ENCODE measurements around the gene MACROD2.
A peak's percentile ranks its signal among the peaks of the same experiment; 100 is the strongest.

Gene MACROD2

DNA sequence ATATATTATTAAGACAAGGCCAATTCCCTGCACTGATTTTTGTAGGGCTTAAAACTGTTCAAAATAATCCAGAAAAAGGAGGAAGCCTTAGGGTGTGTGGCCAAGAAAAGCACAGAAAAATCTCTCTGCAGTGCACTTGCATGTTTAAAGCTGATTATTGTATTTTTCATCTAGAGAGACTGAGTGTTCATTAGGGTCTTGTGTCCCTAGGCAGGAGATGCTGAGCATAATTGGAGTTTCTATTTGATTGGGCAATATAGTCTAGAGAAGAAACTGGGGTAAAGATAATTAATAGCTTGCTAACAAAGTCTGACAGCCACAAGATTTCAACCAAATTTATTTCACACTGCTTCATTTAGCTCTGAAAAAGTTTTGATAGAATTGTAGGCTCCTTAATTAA, 339.7 kb downstream of the MACROD2 start:
- DNase-seq (ENCODE audit: low read depth, low spot score): no peak

DNA sequence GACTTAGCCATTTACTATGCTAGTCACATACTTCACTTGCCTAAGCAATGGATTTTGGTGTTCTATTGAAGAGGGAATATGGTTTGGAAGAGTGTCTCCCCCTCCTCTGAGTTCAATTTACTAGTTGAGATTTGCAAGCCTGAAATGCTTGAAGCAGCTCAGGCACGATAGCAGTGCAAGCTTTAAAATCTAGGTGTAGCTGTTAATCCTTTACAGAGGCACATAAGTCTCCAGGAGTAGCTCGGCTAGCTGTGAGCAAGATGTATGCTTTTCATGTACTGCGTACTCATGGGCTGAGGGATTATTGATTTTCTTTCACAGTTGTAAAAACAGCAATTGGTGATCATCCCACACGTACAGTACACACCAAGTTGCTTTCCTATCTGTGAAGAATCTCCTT, 341.4 kb downstream of the MACROD2 start:
- no peak for DNase-seq (ENCODE audit: low read depth, low spot score)

DNA sequence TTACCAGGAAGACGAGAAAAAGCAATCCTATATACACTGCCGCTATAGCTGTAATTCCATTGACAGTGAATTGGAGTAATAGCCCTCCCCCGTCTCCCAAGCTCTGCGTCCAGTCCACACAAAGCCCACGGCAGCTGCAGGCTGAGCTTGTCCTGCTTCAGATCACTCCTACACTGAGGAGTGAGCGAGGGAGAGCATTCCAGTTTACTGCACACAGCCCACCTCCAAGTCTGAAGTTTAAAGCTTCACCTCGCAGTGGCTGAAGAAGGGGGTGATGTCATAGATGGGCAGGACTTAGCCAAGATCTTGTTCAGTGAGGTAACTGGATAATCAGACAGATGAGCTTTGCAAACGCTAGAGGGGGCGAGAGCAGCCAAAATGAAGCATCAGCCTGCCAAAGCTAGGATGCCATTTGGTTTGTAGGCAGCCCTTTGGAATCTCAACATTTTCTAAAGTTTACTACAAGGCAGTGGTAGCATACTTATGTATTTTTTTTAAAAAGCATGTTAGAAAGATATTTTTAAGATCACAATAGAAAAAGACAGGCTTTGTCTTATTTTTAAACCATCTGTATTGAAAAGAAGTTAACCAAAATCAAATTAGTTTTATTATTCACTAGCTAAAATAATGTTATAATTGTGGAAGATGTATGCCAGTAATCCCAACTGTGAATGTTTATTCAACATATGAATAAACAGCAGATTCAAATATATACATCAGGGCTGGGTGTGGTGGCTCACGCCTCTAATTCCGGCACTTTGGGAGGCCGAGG, 342.3 kb downstream of the MACROD2 start, which contains the start of gene FLRT3:
Gene FLRT3 (minus strand): TSS at position 213 of the 772 bp plus-strand sequence. CDS start 10,106 bp downstream, outside the sequence.
- peak; percentile 89 for DNase-seq (ENCODE audit: low read depth, low spot score)

DNA sequence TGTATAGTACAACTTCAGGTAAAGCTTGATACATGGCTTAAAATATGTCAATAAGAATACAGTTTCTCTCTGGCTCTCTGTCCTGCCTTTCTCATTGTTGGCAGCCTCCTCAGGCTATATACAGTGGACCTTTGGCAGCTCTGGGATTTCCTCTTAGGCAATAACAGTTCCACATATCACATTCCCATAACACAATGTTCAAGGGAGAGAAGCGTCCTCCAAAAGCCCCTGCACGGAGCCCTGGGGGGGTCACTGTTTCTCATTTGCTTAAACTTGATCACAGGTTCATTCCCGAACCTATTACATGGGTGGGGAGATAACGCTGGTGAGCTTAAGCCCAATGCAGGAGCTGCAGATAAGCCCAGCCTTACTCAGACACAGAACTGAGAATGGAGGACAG, 346.5 kb downstream of the MACROD2 start:
- no peak for DNase-seq (ENCODE audit: low read depth, low spot score)

DNA sequence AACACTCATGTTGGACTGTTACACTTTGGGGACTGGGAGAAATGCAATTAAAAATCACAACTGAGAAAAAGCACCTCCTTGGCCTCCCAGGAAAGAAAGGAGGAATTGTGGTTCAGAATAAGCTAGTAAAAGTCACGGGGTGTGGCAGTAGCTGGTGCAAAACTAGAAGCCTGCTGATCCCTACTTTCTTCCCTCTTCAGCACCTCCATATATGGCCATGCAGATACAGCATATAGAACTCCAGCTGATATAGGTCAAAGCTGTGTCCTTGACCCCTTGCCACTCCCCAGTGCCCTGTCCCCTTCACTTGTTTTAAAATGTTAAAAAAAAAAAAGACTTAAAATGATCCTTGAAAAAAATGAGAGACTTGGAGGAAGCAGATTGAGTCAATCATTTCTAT, 347.6 kb downstream of the MACROD2 start:
- no peak for DNase-seq (ENCODE audit: low read depth, low spot score)

DNA sequence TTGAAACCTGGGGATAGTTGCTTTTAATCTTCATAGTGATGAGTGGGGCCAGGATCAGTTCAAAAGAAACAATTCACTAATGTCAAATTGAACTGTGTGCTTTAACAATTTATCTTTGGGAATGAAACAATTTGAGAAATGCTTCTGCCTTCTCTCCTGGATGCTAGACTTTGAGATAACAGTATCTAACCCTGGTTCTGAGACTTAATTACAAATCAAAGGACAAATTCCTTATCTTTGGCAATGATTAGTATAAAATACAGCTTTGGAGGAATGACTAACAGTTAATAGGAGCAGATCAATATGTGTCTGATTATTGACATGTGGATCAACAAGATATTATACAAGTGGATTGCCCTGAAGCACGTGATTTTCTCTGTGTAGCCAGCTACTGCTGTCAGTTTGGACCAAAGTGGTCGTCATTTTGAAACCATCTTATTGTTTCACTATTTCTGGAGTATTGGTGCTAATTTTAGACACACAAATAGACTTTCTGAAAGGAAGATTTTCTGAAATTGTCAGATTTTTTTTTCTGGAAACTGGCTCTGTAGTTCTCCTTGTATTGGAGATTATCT, 348.3 kb downstream of the MACROD2 start:
- DNase-seq (ENCODE audit: low read depth, low spot score): no peak

DNA sequence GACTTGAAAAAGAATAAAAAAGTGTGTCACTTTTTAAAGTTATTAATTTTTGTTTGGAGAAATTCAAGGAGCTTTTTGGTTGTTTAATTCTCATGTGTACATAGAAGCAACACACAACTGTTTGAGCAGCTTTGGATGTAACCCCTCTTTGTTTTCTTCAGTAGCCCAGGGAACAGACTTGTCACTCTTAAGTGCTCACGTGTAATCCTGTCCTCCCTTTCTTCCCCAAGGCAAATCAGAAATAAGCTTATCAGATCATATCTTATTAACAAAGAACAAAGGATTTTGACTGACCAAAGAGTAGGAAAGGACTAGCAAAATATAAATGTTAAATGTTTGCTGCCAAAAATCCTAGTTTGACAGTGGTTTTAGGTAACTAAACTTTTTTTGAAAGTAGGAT, 349.4 kb downstream of the MACROD2 start:
- DNase-seq (ENCODE audit: low read depth, low spot score): no peak

DNA sequence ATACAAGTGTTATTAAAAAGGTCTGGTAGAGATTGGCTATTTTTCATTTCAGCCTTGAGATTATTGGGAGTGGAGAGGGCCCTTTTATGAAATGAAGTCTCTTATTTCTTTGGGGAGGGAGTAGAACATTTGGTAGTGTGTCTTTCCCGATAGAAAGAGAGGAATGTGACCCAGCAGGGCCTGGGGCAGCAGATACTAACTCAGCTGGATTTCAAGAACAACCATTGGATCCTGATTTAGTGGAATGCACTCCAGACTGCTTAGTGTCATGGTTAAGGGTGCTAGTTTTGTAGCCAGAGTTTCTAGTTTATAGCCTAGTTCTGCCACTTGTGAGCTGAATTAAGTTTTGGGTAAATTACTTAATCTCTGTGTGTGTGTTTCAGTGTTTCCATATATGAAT, 360.5 kb downstream of the MACROD2 start:
- DNase-seq (ENCODE audit: low read depth, low spot score): no peak

DNA sequence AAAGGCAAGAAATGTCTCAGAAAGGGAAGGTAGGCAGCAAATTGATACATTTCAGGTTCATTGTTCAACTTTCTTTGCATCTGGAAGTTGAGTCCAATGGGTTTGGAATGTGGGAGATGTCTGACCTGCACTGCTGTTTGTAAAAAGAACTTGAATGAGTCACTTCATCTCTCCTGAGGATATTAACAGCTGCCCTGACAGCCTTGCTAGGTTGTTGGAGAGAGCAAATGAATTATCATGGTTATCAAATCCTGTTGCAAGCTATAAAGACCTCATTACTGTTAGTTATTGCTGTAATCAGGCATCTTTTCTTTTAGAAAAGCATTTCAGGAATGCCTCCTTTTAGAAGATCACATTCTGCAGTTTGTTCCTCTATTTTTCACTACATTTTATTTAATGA, 365.1 kb downstream of the MACROD2 start:
- DNase-seq (ENCODE audit: low read depth, low spot score): no peak

DNA sequence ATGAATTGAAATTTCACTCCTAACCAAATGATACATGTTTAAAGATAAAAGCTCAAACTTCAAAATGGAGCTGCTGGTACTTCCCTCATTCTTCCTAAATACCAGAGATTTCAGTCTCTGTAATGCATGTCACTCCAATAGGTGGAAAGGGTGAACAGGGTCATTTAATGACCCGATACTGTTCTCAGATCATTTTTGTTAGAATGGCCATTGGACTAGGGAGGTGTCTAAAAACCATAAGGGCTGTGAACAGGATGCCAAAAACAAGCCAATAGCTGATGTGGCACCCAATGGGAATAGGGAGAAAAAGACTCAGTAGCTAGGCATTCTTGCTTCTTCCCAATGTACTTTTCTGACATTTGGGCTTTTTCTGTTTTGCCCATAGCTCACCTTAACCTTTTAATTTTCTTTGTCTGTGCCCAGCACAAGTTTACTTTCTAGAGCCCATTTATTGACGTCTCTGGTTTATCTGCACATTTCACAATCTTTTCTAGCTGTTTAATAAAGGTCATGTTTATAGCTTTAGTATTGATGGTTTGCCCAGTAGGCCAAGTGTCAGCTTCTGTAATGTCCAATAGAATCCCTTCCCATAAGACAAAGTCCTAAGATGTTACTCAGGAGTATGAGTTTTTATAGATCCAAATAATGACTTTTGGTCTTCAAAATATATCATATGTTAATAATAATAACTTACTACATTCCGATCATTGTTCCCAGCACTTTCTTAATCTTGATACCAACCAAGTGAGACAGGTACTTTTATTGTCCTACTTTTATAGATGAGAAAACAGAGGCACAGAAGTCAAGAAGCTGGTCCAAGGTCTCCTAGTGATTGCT, 366.4 kb downstream of the MACROD2 start:
- DNase-seq (ENCODE audit: low read depth, low spot score): no peak

DNA sequence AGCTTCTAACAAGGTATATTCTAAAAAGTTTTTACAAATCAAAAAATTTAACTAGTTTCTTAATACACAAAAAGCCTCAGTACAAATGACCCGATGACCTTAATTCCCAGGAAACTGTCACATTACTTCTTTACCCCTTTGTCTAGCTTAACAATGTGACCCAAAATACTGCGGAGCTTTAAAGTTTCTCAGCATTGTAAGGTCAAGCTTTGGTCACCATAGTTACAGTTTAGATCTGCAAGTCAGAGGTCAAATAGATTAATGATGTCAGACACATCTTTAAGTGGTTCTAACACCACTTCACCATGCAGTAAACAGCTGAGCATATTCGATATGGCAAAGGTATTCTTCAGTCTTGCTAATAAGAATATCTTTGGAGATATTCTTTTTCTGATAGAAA, 378.9 kb downstream of the MACROD2 start:
- no peak for DNase-seq (ENCODE audit: low read depth, low spot score)

DNA sequence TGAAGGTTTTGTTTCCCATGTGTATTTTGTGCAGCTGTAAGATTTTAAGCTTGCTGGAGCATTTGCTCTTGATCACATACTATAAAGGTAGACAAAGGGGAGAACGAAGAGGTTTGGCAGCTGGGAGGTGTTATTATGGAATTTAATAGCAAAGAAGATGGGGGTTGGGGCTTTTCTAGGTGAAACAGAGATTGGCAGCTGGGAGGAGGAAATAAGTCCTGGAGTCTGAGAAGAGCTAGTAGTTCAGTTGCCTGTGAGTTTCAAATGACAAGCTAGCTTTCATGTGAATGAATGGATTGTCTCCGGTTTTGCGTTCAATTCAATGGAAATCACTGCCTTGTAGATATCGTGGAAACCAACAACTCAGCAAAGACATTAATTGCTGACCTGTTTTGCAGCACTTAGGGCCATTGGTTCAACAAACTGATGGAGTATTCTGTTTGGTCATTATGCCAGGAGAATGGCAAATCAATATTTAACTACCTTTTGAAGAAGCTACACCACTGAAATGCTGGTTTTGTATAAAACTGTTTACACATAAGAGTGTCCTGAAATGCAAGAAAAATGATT, 380.2 kb downstream of the MACROD2 start:
- DNase-seq (ENCODE audit: low read depth, low spot score): no peak

DNA sequence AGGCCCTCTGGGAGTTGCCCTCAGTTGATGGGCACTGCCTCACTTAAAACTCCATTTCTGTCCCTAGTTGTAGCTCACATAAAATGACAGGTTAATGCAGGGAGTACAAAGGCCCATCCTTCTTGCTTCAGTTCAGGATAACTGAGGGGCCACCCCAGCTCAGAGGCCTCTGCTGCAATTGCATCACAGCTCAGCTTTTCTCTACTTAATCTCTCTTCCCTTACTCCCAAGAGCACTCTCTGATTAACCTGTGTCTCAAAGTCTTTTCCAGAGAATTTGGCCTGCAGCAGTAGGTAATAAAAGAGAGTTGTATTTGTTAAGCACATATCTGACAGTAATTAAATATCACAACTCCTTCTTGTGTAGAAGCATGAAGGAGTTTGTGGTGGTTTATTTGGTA, 383.0 kb downstream of the MACROD2 start:
- DNase-seq (ENCODE audit: low read depth, low spot score): no peak

DNA sequence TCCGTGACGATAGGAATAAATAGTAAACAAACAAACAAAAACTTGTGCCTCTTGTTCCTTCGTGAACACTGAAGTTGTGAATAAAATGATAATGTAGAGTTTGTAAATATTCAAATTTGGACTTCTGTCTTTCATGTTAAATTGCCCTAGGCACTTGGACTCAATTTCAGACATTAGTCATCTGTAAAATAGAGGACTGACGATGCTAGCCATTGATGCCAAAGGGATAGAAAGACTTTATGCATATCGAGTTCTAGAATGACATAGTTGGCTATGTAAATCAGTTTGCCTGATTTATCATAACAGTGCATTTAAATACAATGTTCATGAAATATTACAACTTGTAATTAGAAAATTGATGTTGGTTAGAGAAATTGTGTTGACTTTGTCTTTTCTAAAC, 388.0 kb downstream of the MACROD2 start:
- DNase-seq (ENCODE audit: low read depth, low spot score): no peak

DNA sequence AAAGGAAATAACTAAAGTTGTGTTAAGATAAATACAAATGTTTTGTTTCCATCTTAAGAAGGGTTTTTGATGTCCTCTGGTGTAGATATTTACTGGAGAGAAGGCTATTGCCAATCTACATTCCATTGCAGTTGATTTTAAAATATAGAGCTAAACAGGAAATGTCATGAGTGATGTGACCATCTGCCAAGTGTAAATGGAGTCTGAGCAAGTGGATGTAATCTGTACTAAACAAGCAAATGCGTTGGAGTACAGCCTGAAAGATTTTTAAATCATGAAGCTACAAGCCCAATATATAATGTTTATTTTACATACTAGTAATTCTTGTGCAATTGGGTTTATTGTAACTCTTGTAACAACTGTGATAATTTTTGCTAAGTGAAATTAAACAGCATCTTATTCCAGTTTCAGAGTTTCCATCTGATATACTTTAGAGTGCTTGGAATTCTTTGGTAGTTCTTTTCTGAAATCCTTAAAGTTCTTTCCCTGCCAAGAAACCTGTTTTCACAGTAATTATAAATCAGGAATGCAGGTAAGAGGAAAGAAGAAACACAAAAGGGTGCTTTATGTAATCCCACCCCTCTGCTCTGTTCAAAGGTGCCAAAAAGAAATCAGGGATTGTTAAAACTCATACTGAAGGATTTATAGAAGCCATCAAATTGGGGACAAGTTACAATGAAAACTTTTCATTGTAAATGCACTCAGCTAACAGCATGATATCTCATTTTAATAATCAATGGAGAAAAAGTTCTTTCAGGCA, 389.3 kb downstream of the MACROD2 start:
- DNase-seq (ENCODE audit: low read depth, low spot score): no peak

DNA sequence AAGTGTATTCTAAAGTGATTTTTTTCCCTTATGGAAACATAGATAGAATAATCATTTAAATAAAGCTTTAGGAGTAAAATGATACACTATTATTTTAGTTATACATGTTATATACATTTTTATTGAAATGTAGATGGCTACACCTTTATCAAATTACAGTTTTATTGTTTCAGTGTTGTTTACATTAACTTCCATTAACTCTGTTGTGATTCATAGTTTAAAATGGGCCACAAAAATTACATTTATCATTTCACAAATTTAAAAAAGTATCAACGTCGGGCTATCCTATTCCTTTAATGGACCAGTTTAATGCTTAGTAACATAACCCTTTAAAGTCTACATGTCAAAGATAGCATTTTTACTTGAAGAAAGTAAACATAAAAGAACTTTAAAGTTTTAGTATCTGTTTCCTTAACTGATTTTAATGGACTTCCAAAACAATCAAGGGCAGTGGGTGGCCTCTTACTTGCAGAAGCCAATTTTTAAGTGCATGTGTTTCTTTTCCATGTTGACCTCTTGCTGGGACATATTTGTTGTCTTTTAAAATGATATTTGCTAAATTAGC, 389.9 kb downstream of the MACROD2 start:
- DNase-seq (ENCODE audit: low read depth, low spot score): no peak

DNA sequence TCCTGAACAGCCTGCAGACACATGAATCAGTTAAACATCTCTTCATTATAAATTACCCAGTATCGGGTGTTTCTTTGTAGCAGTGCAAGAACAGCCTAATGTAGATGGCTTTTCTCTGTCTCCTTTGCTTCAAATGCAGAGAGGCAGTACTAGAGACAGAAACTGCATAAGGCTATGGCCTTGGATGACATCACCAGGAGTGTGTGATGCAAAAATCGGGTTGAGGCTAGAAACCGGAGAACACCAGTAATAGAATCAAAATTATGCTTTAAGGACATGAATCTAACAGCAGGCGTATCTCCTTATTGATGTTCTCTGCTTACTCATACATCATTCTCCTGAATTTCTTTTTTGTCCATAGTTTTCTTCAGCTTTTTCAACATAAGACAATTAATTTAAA, 391.4 kb downstream of the MACROD2 start:
- DNase-seq (ENCODE audit: low read depth, low spot score): no peak

DNA sequence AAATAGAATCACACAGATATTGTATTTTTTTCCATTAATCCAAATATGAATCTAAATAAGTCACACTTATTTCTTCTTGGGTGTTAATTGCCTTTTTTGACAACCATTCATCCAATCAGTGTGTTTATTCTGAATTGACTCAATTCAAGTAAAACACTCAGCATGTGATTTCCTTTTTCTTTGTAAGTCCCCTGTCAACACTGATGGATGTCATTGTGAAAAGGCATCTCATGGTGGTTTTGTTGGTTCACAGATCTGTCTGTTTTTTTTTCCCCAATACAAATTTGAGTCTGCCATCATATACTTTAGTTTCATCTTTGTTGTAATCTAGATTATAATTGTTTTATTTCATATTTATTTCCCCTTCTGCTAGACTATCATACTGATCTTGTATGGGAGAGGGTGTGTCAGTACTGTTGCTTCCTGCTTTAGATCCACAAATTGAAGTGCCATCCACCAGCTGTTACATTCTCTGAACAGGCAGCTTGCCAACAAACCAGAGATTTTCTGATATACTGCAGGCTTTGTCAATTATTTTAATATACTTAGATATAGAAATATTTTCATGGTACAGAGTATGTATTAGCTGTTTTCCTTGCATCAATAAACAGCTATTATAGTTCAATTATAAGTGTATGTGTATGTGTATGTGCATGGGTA, 406.3 kb downstream of the MACROD2 start:
- DNase-seq (ENCODE audit: low read depth, low spot score): no peak

DNA sequence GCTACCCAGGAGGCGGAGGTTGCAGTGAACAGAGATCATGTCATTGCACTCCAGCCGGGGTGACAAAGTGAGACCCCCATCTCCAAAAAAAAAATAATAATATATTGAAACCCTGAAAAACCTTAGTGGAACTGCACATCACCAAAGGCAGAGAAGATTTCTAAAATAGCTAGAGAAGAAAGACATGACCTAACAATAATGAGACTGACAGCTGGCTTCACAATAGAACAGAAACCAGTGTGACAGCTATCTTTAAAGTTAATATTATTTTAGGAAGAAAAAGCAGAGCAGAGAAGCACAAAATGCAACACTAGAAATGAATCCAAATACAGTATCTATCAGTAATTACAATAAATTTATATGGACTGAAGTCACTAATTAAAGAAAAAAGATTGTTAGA, 409.2 kb downstream of the MACROD2 start:
- no peak for DNase-seq (ENCODE audit: low read depth, low spot score)

DNA sequence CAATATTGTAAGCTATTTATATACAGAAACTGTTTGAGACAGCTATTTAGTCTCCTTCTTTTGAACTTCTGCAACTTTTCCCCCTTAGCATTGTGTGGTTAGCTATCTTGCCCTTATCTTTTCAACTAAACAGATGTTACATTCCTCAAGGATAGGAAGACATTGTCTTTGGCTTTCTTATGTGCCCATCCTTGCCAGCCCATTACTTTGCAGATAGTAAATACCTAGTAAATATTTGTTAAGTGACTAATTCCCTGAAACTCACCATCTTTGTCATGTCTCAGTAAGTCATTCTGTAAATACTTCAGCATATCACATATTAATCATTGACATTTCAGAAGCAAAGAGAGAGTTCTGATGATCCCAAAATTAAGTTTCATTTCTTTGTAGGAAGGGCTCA, 411.2 kb downstream of the MACROD2 start:
- DNase-seq (ENCODE audit: low read depth, low spot score): no peak

DNA sequence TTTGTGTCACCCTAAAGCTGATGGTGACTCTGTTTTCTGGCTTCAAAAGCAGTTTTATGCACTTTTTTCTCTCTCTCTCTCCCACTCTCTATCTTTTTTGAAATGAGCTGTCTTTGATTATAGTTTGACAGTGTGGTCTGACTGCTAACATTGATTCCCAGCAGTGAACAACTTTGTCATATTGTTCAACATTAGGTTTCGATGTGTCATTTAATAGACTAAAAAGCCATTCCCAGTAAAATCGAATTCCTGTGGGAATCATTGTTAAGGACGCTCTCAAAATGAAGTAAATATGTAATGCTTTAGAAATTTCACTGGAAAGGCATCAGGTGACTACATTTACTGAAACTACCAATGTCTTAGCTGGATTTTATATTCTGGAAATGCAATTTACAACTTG, 412.0 kb downstream of the MACROD2 start:
- DNase-seq (ENCODE audit: low read depth, low spot score): no peak

Data from smooth muscle cell of the brain vasculature (primary cell).